Measurements from ENCODE around the gene FAM217A. TPM values are rescaled to one million over a fixed set of nuclear protein-coding genes. Genes with fewer than 3 reads are reported as not detected.

Gene FAM217A
- total RNA-seq, 4 donors from 2014 or later: not detected

DNA sequence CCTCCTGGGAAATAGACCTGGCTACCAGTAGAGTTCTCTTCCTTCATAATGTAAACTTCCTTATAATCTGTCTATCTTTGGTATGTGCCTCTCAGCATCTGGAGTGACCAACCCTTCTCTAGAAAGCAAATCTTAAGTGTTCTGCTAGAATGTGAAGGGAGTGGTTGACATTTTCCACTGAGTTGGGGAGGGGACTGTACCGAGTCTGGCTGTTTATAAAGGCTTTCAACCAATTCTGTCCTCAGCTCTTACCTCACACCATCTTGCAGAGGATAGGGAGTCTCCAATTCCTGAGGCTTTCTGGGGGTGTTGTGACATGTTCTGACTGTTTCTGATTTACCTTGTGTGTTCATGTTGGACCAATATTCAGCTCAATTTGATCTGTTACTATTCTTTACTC lies 39.6 kb downstream of the FAM217A start:
- no peak for ATAC-seq (ENCODE audit: low FRiP score)

DNA sequence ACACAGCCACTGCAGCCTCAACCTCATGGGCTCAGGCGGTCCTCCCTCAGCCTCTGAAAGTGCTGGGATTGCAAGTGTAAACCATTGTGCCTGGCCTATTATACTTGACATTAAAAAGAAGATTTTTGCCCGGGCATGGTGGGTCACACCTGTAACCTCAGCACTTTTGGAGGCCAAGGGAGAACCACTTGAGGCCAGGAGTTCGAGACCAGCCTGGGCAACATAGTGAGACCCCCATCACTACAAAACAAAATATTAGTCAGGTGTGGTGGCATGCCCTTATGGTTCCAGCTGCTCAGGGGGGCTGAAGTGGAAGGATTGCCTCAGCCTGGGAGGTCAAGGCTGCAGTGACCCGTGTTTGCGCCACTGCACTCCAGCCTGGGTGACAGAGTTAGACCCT lies 42.4 kb downstream of the FAM217A start:
- TF ChIP-seq, protein P1, sequence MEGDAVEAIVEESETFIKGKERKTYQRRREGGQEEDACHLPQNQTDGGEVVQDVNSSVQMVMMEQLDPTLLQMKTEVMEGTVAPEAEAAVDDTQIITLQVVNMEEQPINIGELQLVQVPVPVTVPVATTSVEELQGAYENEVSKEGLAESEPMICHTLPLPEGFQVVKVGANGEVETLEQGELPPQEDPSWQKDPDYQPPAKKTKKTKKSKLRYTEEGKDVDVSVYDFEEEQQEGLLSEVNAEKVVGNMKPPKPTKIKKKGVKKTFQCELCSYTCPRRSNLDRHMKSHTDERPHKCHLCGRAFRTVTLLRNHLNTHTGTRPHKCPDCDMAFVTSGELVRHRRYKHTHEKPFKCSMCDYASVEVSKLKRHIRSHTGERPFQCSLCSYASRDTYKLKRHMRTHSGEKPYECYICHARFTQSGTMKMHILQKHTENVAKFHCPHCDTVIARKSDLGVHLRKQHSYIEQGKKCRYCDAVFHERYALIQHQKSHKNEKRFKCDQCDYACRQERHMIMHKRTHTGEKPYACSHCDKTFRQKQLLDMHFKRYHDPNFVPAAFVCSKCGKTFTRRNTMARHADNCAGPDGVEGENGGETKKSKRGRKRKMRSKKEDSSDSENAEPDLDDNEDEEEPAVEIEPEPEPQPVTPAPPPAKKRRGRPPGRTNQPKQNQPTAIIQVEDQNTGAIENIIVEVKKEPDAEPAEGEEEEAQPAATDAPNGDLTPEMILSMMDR (IDR thresholded peaks at IDR 0.05): no peak
- DNase-seq (ENCODE audit: low spot score) (no peak), ATAC-seq (ENCODE audit: low FRiP score) (no peak)

More for the DNA sequence above, 39.6 kb downstream of the FAM217A start:
- DNase-seq (ENCODE audit: low spot score): no peak
- TF ChIP-seq, protein P1 (IDR thresholded peaks at IDR 0.05): no peak

DNA sequence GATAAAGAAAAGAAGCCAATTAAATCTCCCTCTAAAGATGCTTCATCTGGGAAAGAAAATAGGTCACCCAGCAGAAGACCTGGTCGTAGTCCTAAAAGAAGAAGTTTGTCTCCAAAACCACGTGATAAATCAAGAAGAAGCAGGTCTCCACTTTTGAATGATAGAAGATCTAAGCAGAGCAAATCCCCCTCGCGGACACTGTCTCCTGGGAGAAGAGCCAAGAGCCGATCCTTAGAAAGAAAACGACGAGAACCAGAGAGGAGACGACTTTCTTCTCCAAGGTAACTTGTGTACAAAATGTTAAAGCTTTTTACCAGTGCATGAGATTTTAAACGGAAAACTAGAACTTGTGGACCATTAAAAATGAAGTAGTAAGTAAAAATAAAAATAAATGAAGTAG lies 46.5 kb downstream of the FAM217A start:
- DNase-seq (ENCODE audit: low spot score) (no peak), ATAC-seq (ENCODE audit: low FRiP score) (no peak)
- TF ChIP-seq, protein P1 (IDR thresholded peaks at IDR 0.05): no peak

DNA sequence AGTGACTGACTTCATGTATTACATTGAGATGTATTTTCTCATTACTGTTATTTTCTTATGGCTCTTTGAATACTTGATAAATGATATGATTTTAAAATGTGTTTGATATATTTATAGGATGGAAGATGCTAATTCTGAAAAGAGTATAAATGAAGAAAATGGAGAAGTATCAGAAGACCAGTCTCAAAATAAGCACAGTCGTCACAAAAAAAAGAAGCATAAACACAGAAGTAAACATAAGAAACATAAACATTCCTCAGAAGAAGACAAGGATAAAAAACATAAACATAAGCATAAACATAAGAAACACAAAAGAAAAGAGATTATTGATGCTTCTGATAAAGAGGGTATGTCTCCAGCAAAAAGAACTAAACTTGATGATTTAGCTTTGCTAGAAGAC lies 47.5 kb downstream of the FAM217A start:
- no peak for DNase-seq (ENCODE audit: low spot score)
- ATAC-seq (ENCODE audit: low FRiP score): no peak
- TF ChIP-seq, protein P1 (IDR thresholded peaks at IDR 0.05): no peak

DNA sequence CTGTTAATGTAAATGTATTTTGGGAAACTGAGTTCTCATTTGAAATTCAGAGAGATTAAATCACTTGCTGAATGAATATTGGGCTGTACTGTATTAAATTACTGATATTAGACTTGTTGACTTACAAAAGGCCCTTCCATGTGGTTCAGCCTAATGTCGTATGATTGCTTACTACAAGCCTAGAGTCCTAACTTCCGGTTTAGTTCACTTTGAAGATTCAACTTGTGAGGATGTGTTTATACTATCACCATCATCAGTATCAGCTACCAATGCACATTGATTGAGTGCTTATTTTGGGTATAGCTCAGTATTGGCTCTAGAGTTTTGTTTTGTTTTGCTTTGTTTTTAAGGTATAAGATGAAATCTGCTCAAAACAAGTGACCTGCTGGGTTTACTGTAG lies 48.3 kb downstream of the FAM217A start:
- ATAC-seq (ENCODE audit: low FRiP score): no peak
- DNase-seq (ENCODE audit: low spot score): no peak
- TF ChIP-seq, protein P1 (IDR thresholded peaks at IDR 0.05): no peak

DNA sequence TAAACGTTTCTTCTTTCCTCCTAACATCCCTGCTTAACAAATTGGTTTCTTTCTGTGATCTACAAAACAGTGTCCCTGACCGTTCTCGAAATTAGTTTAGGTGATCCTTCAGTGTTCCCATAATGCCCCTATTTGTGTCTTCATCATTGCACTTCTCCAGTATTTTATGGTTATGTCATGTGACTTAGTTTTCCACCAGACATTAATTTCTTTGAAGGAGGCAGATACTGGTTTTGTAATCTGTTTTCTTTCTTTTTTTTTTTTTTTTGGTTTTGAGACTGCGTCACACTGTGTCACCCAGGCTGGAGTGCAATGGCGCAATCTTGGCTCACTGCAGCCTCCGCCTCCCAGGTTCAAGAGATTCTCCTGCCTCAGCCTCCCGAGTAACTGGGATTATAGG lies 49.2 kb downstream of the FAM217A start:
- TF ChIP-seq, protein P1 (IDR thresholded peaks at IDR 0.05): no peak
- DNase-seq (ENCODE audit: low spot score) (no peak), ATAC-seq (ENCODE audit: low FRiP score) (no peak)

DNA sequence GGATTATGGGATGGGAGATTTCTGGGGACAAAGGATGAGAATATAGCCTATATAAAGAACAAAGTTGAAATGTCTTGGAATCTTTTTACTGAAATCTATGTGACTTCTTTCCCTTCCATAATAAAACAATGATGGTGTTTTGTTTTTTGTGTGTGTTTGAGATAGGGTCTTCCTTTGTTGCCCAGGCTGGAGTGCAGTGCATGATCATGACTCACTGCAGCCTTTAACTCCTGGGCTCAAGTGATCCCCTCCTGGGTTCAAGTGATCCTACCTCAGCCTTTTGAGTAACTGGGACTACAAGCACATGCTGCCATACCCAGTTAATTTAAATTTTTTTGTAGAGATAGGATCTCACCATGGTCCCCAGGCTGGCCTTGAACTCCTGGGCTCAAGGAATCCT lies 50.9 kb downstream of the FAM217A start:
- DNase-seq (ENCODE audit: low spot score) (no peak), ATAC-seq (ENCODE audit: low FRiP score) (no peak)
- TF ChIP-seq, protein P1 (IDR thresholded peaks at IDR 0.05): no peak
